Heart left ventricle (tissue), 13 donors: ENCODE results near the gene RCOR2.

Experiments
- CTCF ChIP-seq, 12 donors: fragments of 200-600 bp; sonication (generic) in 4 of 12; IDR thresholded peaks; one replicate each; pipeline versions ENCODE4 v1.5.0 to v1.8.0; 2018 to 2022; ENCODE audit warnings: antibody characterized with exemption in 12 of 12, mild to moderate bottlenecking in 5 of 12
- POLR2A ChIP-seq, 2 donors: fragments of 450-650 bp; IDR thresholded peaks; one replicate each; pipeline ENCODE4 v1.6.1; 2017; ENCODE audit warnings: antibody characterized with exemption in 2 of 2, mild to moderate bottlenecking in 2 of 2, moderate library complexity in 2 of 2
- donor health status: ischemic (EF 13 %, LVEDD 7.1; RV severe dilation, severe dysfunction).
- donor health status: DM: no; HTN: yes; CAD: no.
- donor health status: DM: no; HTN: no; CAD: no.
- donor health status: ischemic (EF 25% LVEDD 6.9; RV normal size, moderate dysfunction).
- donor health status: ischemic (EF 25% LVEDD 5.7; RV mildly dilated, moderate dysfunction).
- donor health status: ischemic (EF 35%, LVEDD 5.7; RV mildly dilated, moderate dysfunction).
- donor health status: nonischemic (EF 11% LVEDD 7.7; RV severe dilation, severe dysfunction).
- donor health status: DM: yes; HTN: yes; CAD: no.
- donor health status: PGD.
- donor health status: ischemic (EF 29% LVEDD 5.4; RV normal size, mild dysfunction).
- donor health status: nonischemic (EF 23%, LVEDD 6.1; RV moderate dilation, normal function).

GRCh38 chr11:63914896-63915691 lies 1.9 kb downstream of the RCOR2 start:
- TF ChIP-seq POLR2A (IDR thresholded peaks at IDR 0.05) (no peak), CTCF (IDR thresholded peaks at IDR 0.05) (no peak)
